GM10266 (cell line): ENCODE results near the gene PRKCI.
"Not testable (repeated sequence)": the region's sequence is repeated elsewhere in the genome, so short reads cannot be mapped to it uniquely, and the experiment has no call there.

Source experiments
- DNase-seq: peaks from one replicate; pipeline ENCODE4 v3.0.0; 2012; ENCODE audit errors: extremely low spot score
- TF ChIP-seq, protein P1 (sequence below): IDR thresholded peaks from 2 replicates; pipeline ENCODE4 v1.5.1; 2012; ENCODE audit warnings: mild to moderate bottlenecking, low read depth; ENCODE audit not compliant: control insufficient read depth, insufficient read depth; ENCODE audit errors: missing control alignments

The PRKCI gene

DNA sequence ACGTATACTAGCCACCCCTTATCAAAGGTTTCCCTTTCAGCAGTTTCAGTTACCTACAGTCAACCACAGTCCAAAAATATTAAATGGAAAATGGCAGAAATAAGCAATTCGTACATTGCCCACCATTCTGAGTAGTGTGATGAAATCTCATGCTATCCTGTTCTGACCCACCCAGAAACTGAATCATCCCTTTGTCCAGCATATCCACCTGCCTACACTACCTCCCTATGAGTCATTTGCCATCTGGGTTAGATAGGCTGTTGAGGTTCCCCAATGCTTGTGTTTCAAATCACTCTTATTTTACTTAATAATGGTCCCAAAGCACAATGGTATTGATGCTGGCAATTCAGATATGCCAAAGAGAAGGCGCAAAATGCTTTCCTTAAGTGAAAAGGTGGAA is 25.4 kb upstream of the PRKCI start:
- TF ChIP-seq, protein P1, sequence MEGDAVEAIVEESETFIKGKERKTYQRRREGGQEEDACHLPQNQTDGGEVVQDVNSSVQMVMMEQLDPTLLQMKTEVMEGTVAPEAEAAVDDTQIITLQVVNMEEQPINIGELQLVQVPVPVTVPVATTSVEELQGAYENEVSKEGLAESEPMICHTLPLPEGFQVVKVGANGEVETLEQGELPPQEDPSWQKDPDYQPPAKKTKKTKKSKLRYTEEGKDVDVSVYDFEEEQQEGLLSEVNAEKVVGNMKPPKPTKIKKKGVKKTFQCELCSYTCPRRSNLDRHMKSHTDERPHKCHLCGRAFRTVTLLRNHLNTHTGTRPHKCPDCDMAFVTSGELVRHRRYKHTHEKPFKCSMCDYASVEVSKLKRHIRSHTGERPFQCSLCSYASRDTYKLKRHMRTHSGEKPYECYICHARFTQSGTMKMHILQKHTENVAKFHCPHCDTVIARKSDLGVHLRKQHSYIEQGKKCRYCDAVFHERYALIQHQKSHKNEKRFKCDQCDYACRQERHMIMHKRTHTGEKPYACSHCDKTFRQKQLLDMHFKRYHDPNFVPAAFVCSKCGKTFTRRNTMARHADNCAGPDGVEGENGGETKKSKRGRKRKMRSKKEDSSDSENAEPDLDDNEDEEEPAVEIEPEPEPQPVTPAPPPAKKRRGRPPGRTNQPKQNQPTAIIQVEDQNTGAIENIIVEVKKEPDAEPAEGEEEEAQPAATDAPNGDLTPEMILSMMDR = no peak
- no peak for DNase-seq

DNA sequence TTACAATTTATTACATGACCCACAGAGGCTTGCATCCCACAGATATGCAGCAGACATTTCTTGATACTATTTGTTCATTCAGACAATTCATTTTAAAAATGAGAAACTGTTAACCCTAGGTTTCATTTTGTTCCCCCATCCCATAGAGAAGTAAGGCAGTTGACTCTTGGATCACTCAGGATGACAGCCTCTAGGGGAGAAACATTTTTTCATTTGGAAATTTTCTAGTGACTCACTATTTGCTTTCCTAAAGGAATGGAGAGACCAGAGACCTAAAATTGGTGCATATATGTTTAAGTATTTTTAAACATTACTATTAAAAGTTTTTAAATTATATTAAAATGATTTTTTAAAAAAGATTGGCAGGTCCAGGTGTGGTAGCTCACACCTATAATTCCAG is 21.2 kb upstream of the PRKCI start:
- DNase-seq = no peak
- TF ChIP-seq, protein P1 = no peak

DNA sequence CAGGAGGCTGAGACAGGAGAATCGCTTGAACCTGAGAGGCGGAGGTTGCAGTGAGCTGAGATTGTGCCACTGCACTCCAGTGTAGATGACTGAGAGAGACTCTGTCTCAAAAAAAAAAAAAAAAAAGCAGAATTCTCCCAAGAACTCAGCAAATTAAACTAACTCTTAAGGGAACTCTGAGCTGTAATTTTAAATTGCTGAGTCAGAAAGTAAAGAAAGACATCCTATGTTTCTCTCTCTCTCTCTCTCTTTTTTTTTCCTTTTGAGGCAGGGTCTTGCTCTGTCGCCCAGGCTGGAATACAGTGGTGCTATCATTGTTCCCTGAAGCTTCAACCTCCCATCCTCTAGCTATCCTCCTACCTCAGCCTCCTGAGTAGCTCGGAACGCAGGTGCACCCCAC is 20.7 kb upstream of the PRKCI start:
- DNase-seq = no peak
- TF ChIP-seq, protein P1 = no peak

DNA sequence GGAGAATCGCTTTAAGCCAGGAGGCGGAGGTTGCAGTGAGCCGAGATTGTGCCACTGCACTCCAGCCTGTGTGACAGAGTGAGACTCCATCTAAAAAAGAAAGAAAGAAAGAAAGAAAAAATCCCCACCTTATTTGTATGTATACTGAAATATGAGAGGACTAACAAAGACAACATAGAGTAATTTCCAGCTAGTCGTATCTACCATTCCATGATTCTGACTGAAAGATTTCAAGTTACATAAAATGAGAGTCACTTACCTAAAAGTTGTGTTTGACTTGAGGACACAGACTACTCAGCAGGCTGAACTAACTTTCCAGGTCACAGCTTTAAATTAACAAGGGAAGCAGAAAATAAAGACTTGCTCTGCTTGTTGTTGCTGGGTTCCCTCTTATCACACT is 18.8 kb upstream of the PRKCI start:
- TF ChIP-seq, protein P1 = no peak
- no peak for DNase-seq

DNA sequence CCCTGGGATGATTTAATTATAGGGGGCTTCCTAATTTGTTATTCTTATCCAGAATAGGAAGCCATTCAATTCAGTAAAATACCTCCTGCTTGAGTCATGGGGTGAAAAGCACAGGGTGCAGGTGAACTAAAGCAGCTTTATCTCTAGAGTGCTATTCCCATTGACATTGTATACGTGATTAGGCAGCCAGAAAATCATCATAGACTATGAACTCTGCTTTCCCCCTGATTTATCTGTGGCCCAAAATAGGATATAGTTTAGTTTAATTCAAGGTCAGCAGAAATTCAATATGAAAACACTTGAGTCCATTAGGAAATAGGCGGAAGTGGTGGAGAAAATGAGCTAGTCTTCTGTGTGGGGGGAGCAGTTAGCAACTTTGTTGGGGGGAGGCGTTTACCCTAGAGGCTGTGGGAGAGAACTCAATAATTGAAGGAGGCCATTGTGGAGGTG is 18.2 kb upstream of the PRKCI start:
- TF ChIP-seq, protein P1 = no peak
- no peak for DNase-seq

DNA sequence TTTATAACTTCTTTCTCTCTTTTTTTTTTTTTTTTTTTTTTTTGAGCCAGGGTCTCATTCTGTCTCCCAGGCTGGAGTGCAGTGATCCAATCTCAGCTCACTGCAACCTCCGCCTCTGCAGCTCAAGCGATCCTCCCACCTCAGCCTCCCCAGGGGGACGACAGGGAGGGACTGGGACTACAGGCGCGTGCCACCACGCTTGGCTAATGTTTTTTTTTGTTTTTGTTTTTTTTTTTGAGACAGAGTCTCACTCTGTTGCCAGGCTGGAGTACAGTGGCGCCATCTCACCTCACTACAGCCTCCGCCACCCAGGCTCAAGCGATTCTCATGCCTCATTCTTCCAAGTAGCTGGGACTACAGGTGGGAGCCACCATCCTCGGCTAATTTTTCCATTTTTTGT is 17.7 kb upstream of the PRKCI start:
- TF ChIP-seq, protein P1 = no peak

DNA sequence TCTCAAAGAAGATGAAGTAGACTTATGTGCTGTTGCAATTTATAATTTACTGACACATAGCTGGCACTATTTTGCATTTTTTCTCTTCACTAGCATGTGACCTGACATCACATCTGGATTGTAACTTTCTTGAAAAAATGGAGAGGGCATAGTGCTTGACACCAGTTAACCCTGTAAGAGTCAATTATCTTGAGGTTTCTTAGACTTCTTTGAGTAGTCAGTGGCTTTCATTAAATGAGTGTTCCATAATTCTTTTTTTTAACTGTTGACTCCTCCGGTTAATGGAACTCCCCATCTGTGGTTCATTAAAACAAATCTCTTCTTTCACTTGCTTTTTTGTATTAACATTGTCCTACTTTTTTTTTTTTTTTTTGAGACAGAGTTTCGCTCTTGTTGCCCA is 16.9 kb upstream of the PRKCI start:
- TF ChIP-seq, protein P1 = no peak
- DNase-seq = no peak

More for the DNA sequence above, 17.7 kb upstream of the PRKCI start:
- DNase-seq = no peak

DNA sequence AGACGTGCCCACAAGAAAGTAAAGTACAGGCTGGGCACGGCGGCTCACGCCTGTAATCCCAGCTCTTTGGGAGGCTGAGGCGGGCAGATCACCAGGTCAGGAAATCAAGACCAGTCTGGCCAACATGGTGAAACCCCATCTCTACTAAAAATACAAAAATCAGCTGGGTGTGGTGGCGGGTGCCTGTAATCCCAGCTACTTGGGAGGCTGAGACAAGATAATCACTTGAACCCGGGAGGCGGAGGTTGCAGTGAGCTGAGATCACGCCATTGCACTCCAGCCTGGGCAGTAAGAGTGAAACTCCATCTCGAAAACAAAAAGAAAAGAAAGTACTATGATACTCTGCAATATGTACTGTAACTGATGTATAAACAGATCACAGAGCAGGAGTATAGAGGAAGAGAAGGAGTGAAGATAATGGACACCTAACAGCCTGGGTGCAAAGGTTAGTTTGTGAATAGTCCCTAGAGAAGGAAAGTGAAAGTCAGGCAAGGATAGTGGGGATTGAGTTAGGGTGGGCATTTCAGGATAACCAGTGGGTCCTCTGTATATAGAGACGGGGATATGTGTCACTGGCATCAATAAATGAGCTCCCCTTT is 16.0 kb upstream of the PRKCI start:
- DNase-seq = not testable (repeated sequence)
